Activated B cell treated with CpG ODN at 0.5 μM for 24 hours (primary cell): ENCODE data around the gene PLEKHA4. TPM values are rescaled to one million over a fixed set of nuclear protein-coding genes. Genes with fewer than 3 reads are reported as not detected.
"Not testable (repeated sequence)": the region's sequence is repeated elsewhere in the genome, so short reads cannot be mapped to it uniquely, and the experiment has no call there.

ENCODE experiments used
- ATAC-seq: fragments of 200-7000 bp; cut with Tn5 transposase; one replicate; pipeline ENCODE4 v1.10.0; 2021; ENCODE audit warnings: low read depth, mild to moderate bottlenecking, moderate library complexity
- CTCF ChIA-PET: fragments of 350-600 bp; sonication (Branson Sonifier 250); formaldehyde crosslinking; loops from one replicate; lab custom pipeline; 2021; ENCODE audit warnings: antibody characterized with exemption; lab: Charles Lee
- POLR2A ChIA-PET: fragments of 350-600 bp; sonication (Branson Sonifier 250); formaldehyde crosslinking; loops from one replicate; lab custom pipeline; 2021; ENCODE audit warnings: antibody characterized with exemption; lab: Charles Lee
- DNase-seq: peaks from one replicate; pipeline ENCODE4 v3.0.0; 2022
- H3K27ac Mint-ChIP-seq: one replicate; pipeline ENCODE4 v1.8.0; 2020; ENCODE audit warnings: mixed read lengths
- H3K27me3 Mint-ChIP-seq: one replicate; pipeline ENCODE4 v1.8.0; 2021; ENCODE audit warnings: mixed read lengths
- H3K36me3 Mint-ChIP-seq: one replicate; pipeline ENCODE4 v1.8.0; 2021; ENCODE audit warnings: low read depth, mixed read lengths
- H3K4me1 Mint-ChIP-seq: one replicate; pipeline ENCODE4 v1.8.0; 2021; ENCODE audit warnings: mixed read lengths
- H3K4me3 Mint-ChIP-seq: one replicate; pipeline ENCODE4 v1.8.0; 2020; ENCODE audit warnings: mild to moderate bottlenecking, mixed read lengths
- H3K9me3 Mint-ChIP-seq: one replicate; pipeline ENCODE4 v1.8.0; 2020; ENCODE audit warnings: mixed read lengths
- CTCF ChIP-seq: fragments of 200-600 bp; IDR thresholded peaks from one replicate; pipeline ENCODE4 v1.8.0; 2022; ENCODE audit warnings: antibody characterized with exemption, mild to moderate bottlenecking
- intact Hi-C: fragments of 100-400 bp; cut with micrococcal nuclease; formaldehyde crosslinking; loops from one replicate; pipeline ENCODE4 v1.15.1; 2024
- total RNA-seq: library from RNA; stranded (reverse); gene quantifications from 2 replicates; pipeline ENCODE4 v1.2.3, GENCODE V29; 2022

The PLEKHA4 gene
- total RNA-seq, 1 donor from 2014 or later, result 5.7 TPM

GRCh38 chr19:48793271-48793670, 75.1 kb downstream of the PLEKHA4 start:
- POLR2A ChIA-PET, result interaction anchor here (1.0 kb wide), 1 partner anchor 44 kb away, joined by 3 read pairs; no protein-coding TSS in a partner anchor
- CTCF ChIA-PET, result interaction anchor here (3.2 to 10.4 kb wide), 2 partner anchors 48 to 177 kb away, joined by 25 to 272 read pairs; partner anchors contain the start of gene HSD17B14
- intact Hi-C loops, result no loop called here
- ATAC-seq, result no peak
- H3K4me3 Mint-ChIP-seq, result no peak overlapping the region
- no peak for DNase-seq
- no peak for TF ChIP-seq CTCF
- H3K9me3 Mint-ChIP-seq, result no peaks in the 10 kb centered on the region
- no peak overlapping the region for H3K27ac Mint-ChIP-seq
- H3K36me3 Mint-ChIP-seq, result no peaks in the 10 kb centered on the region
- no peaks in the 10 kb centered on the region for H3K27me3 Mint-ChIP-seq
- peaks cover 10% of the 10 kb centered on the region for H3K4me1 Mint-ChIP-seq

- not testable (repeated sequence) for H3K36me3 Mint-ChIP-seq, H3K4me3 Mint-ChIP-seq, H3K27ac Mint-ChIP-seq, ATAC-seq, H3K9me3 Mint-ChIP-seq, DNase-seq, H3K27me3 Mint-ChIP-seq, H3K4me1 Mint-ChIP-seq
- intact Hi-C loops, result loop anchor here (10.0 kb wide), 1 partner anchor 297 kb away; the partner anchor contains the start of gene SNRNP70
- ChIA-PET CTCF (interaction anchor here (0.5 to 10.4 kb wide), 15 partner anchors 8 to 423 kb away, joined by 3 to 272 read pairs (median 5); partner anchors contain the start of genes FTL, HSD17B14 and KCNA7), POLR2A (interaction anchor here (0.7 to 1.4 kb wide), 5 partner anchors 48 to 635 kb away, joined by 3 to 14 read pairs (median 5); partner anchors contain the start of genes CA11 and HSD17B14)
Observed at GRCh38 chr19:48787331-48787730, 81.1 kb downstream of the PLEKHA4 start.

Other genes starting within 250 kb of the PLEKHA4 start
- 2,427 and 2,762 TPM in 2 replicates for gene RPL18, start 249.4 kb downstream of the PLEKHA4 start, total RNA-seq
- 38.2 and 48.5 TPM in 2 replicates for gene SPHK2, start 249.1 kb downstream of the PLEKHA4 start, total RNA-seq
- 8.7 and 9.2 TPM in 2 replicates for gene DBP, start 231.2 kb downstream of the PLEKHA4 start, total RNA-seq
- gene CA11, start 222.4 kb downstream of the PLEKHA4 start, total RNA-seq, result 9.5 and 10.3 TPM in 2 replicates
- gene NTN5, start 195.6 kb downstream of the PLEKHA4 start, total RNA-seq, result 0.54 and 0.71 TPM in 2 replicates
- gene FUT2, start 172.6 kb downstream of the PLEKHA4 start, total RNA-seq, result not detected in 2 replicates
- 0.37 and 0.78 TPM in 2 replicates for gene MAMSTR, start 148.9 kb downstream of the PLEKHA4 start, total RNA-seq
- 0.07 and 0.12 TPM in 2 replicates for gene RASIP1, start 128.0 kb downstream of the PLEKHA4 start, total RNA-seq
- not detected in 2 replicates for gene IZUMO1, start 121.7 kb downstream of the PLEKHA4 start, total RNA-seq
- not detected in 2 replicates for gene FUT1, start 116.0 kb downstream of the PLEKHA4 start, total RNA-seq
- gene FGF21, start 113.1 kb downstream of the PLEKHA4 start, total RNA-seq, result not detected in 2 replicates
- gene BCAT2, start 57.6 kb downstream of the PLEKHA4 start, total RNA-seq, result 44.0 and 47.8 TPM in 2 replicates
- 2.6 and 2.8 TPM in 2 replicates for gene HSD17B14, start 32.1 kb downstream of the PLEKHA4 start, total RNA-seq
- gene PPP1R15A, start 3.8 kb upstream of the PLEKHA4 start, total RNA-seq, result 115 and 123 TPM in 2 replicates
- gene TULP2, start 30.1 kb upstream of the PLEKHA4 start, total RNA-seq, result not detected in 2 replicates
- 116 and 126 TPM in 2 replicates for gene NUCB1, start 31.7 kb upstream of the PLEKHA4 start, total RNA-seq
- not detected in 2 replicates for gene DHDH, start 65.1 kb upstream of the PLEKHA4 start, total RNA-seq
- gene BAX, start 86.3 kb upstream of the PLEKHA4 start, total RNA-seq, result 111 and 129 TPM in 2 replicates
- gene FTL, start 96.7 kb upstream of the PLEKHA4 start, total RNA-seq, result 888 and 935 TPM in 2 replicates
- 50.7 and 52.7 TPM in 2 replicates for gene GYS1, start 124.7 kb upstream of the PLEKHA4 start, total RNA-seq
- gene RUVBL2, start 125.3 kb upstream of the PLEKHA4 start, total RNA-seq, result 75.6 and 79.4 TPM in 2 replicates
- not detected in 2 replicates for gene LHB, start 148.5 kb upstream of the PLEKHA4 start, total RNA-seq
- not detected in 2 replicates for gene CGB3, start 155.7 kb upstream of the PLEKHA4 start, total RNA-seq
- gene CGB2, start 163.3 kb upstream of the PLEKHA4 start, total RNA-seq, result not detected in 2 replicates
- not detected in 2 replicates for gene CGB1, start 168.3 kb upstream of the PLEKHA4 start, total RNA-seq
- gene CGB5, start 175.2 kb upstream of the PLEKHA4 start, total RNA-seq, result not detected in 2 replicates
- gene CGB8, start 180.5 kb upstream of the PLEKHA4 start, total RNA-seq, result not detected in 2 replicates
- not detected in 2 replicates for gene CGB7, start 189.1 kb upstream of the PLEKHA4 start, total RNA-seq
- gene NTF4, start 196.2 kb upstream of the PLEKHA4 start, total RNA-seq, result not detected in 2 replicates
- not detected in 2 replicates for gene KCNA7, start 204.1 kb upstream of the PLEKHA4 start, total RNA-seq
- 268 and 298 TPM in 2 replicates for gene SNRNP70, start 216.8 kb upstream of the PLEKHA4 start, total RNA-seq
- gene LIN7B, start 245.8 kb upstream of the PLEKHA4 start, total RNA-seq, result 3.6 and 4.4 TPM in 2 replicates